ENCODE results near the gene PDGFD. TPM values are rescaled to one million over a fixed set of nuclear protein-coding genes. Genes with fewer than 3 reads are reported as not detected.

The PDGFD gene
- total and polyA plus RNA-seq, 2 donors (not counting 3 experiments of a cell fraction or from before 2014, with no cell fraction given): 6.3 to 13.1 TPM

DNA sequence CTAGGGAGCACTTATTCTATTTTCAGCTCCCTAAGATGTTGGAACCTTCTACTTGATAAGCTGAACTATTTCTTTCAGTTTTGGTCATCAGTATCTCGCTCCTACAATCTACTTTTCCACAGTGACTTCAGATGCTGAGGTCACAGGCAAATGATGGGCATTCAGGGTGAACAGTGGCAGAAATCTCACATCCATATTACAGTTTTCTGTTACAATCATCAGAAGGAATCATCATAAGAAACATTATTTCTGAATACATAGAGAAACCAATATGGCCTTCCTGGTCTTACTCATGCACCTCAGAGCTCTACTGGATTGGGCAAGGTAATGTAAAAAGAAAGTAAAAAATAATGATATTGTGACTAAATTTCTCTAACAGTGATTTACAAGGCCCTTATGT lies 166.9 kb downstream of the PDGFD start:
- no peak overlapping the region for H3K9ac ChIP-seq (replicated peaks; ENCODE audit: extremely low read depth, insufficient read depth, low read length)
- H3K27ac ChIP-seq (ENCODE audit: insufficient read depth, low read depth, low read length): no peak overlapping the region
- H3K9me1 ChIP-seq (replicated peaks; ENCODE audit: control insufficient read depth, extremely low read depth, insufficient read depth, low read length): no peaks in the 10 kb centered on the region
- no peak overlapping the region for H3K4me3 ChIP-seq (replicated peaks in 1 of 3; ENCODE audit: insufficient read depth in 1 of 3, low read depth in 1 of 3, low read length in 3 of 3)
- H2AFZ ChIP-seq (ENCODE audit: low read depth, low read length): no peak overlapping the region
- intact Hi-C loops (cut with micrococcal nuclease): no loop called here
- no peak for FAIRE-seq
- H3K79me2 ChIP-seq (ENCODE audit: control insufficient read depth, insufficient read depth, low read length): no peaks in the 10 kb centered on the region
- no peaks in the 10 kb centered on the region for H3K27me3 ChIP-seq (ENCODE audit: control insufficient read depth in 2 of 2, insufficient read depth in 2 of 2, low read length in 2 of 2)
- no peak for DNase-seq (ENCODE audit: low read depth, low spot score)
- no peaks in the 10 kb centered on the region for H3K4me1 ChIP-seq (ENCODE audit: control insufficient read depth, extremely low read depth, insufficient read depth, low read length)
- H3K9me3 ChIP-seq (replicated peaks; ENCODE audit: control insufficient read depth, insufficient read depth, low read length): no peaks in the 10 kb centered on the region
- TF ChIP-seq, protein P1, sequence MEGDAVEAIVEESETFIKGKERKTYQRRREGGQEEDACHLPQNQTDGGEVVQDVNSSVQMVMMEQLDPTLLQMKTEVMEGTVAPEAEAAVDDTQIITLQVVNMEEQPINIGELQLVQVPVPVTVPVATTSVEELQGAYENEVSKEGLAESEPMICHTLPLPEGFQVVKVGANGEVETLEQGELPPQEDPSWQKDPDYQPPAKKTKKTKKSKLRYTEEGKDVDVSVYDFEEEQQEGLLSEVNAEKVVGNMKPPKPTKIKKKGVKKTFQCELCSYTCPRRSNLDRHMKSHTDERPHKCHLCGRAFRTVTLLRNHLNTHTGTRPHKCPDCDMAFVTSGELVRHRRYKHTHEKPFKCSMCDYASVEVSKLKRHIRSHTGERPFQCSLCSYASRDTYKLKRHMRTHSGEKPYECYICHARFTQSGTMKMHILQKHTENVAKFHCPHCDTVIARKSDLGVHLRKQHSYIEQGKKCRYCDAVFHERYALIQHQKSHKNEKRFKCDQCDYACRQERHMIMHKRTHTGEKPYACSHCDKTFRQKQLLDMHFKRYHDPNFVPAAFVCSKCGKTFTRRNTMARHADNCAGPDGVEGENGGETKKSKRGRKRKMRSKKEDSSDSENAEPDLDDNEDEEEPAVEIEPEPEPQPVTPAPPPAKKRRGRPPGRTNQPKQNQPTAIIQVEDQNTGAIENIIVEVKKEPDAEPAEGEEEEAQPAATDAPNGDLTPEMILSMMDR (IDR thresholded peaks at IDR 0.05; ENCODE audit: extremely low read depth in 1 of 2, insufficient read depth in 1 of 2, low read depth in 1 of 2, low read length in 2 of 2): no peak
- TF ChIP-seq GATA2 (IDR thresholded peaks at IDR 0.05; ENCODE audit: insufficient read depth, insufficient read length, low read depth, low read length): no peak
- no peak for TF ChIP-seq POLR2AphosphoS5 (IDR thresholded peaks at IDR 0.05; ENCODE audit: insufficient read depth, low read depth, low read length)
- no peak for TF ChIP-seq MYC (IDR thresholded peaks at IDR 0.05; ENCODE audit: low read depth, low read length)
- no peak for TF ChIP-seq EZH2 (IDR thresholded peaks at IDR 0.05; ENCODE audit: borderline replicate concordance, low read depth, low read length, severe bottlenecking)
- TF ChIP-seq, protein P2, sequence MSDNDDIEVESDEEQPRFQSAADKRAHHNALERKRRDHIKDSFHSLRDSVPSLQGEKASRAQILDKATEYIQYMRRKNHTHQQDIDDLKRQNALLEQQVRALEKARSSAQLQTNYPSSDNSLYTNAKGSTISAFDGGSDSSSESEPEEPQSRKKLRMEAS (IDR thresholded peaks at IDR 0.05; ENCODE audit: insufficient read depth, insufficient read length): no peak
- no peak for TF ChIP-seq POLR2A (IDR thresholded peaks at IDR 0.05; ENCODE audit: low read depth, low read length)
- TF ChIP-seq JUN (IDR thresholded peaks at IDR 0.05; ENCODE audit: borderline replicate concordance, insufficient read depth, insufficient read length, low read depth): no peak
- no peak for TF ChIP-seq FOS (IDR thresholded peaks at IDR 0.05; ENCODE audit: borderline replicate concordance, insufficient read depth, low read length)
- H3K36me3 ChIP-seq (ENCODE audit: control insufficient read depth in 2 of 2, extremely low read depth in 1 of 2, insufficient read depth in 2 of 2, low read length in 2 of 2): no peaks in the 10 kb centered on the region
- dilution Hi-C loops (cut with MboI; ENCODE audit: extremely low pct_ligation_motif_present, low sequenced_read_pairs): no loop called here
- ChIA-PET POLR2A (no interaction called here), CTCF (no interaction called here)
- BruUV-seq (replicated peaks): no TSS peak
- H4K20me1 ChIP-seq (replicated peaks; ENCODE audit: control insufficient read depth, extremely low read depth, insufficient read depth, low read length): no peaks in the 10 kb centered on the region
- H3K4me2 ChIP-seq (ENCODE audit: insufficient read depth, low read length): no peak overlapping the region

Data from endothelial cell of umbilical vein (primary cell).